Gastrocnemius medialis (tissue), 4 donors: Measurements from ENCODE around the gene ADAP1.

Source experiments
- CTCF ChIP-seq, 5 experiments: fragments of 450-650 bp in 3 of 5; fragments of 200-600 bp in 2 of 5; sonication (generic) in 2 of 5; IDR thresholded peaks in 4 of 5; conservative IDR thresholded peaks in 1 of 5; 1 replicate in 4 of 5; 2 replicates in 1 of 5; pipeline ENCODE4 v1.5.1; 2016 to 2019; ENCODE audit warnings: antibody characterized with exemption in 5 of 5, mild to moderate bottlenecking in 3 of 5, moderate library complexity in 3 of 5
- POLR2A ChIP-seq, 2 donors: fragments of 450-650 bp; IDR thresholded peaks; one replicate each; pipeline ENCODE4 v1.6.1; 2017; ENCODE audit warnings: antibody characterized with exemption in 2 of 2, mild to moderate bottlenecking in 2 of 2, moderate library complexity in 2 of 2

- TF ChIP-seq CTCF (IDR thresholded peaks at IDR 0.05 in 4 of 5, conservative IDR thresholded peaks at IDR 0.05 in 1 of 5), result no peak
- TF ChIP-seq POLR2A (IDR thresholded peaks at IDR 0.05), result no peak
These were observed 1.6 kb upstream of the ADAP1 start for GRCh38 chr7:956031-956430.
